CD4-positive, alpha-beta T cell treated with Interleukin-15 for 4 hours (primary cell): ENCODE results near the gene VSX2.

Experiments used
- DNase-seq: peaks from one replicate; pipeline ENCODE4 v3.0.0-alpha.2; 2020; ENCODE audit warnings: low spot score

Gene VSX2

DNA sequence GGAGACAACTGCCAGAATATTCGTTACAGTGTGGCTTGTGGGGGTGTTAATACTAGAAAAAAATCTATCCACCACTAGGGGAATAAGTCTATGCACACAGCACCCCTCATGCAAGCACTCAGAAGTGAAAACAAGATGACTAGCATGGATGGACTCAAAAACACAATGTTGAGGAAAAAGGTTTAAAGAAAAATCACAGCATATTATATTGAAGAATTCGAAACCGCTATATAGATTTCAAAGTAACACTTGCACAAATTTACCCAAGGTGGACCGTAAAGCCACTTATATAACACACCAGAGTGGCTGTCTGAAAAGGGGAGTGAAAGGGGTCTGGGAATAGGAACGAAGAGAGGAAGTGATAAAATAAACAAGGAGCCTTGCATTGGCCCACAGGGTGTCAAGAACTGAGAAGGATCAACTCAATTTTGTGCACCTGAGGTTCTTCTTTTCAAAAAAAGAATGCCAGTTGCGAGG is 62.9 kb downstream of the VSX2 start:
- DNase-seq = peak; percentile 59

DNA sequence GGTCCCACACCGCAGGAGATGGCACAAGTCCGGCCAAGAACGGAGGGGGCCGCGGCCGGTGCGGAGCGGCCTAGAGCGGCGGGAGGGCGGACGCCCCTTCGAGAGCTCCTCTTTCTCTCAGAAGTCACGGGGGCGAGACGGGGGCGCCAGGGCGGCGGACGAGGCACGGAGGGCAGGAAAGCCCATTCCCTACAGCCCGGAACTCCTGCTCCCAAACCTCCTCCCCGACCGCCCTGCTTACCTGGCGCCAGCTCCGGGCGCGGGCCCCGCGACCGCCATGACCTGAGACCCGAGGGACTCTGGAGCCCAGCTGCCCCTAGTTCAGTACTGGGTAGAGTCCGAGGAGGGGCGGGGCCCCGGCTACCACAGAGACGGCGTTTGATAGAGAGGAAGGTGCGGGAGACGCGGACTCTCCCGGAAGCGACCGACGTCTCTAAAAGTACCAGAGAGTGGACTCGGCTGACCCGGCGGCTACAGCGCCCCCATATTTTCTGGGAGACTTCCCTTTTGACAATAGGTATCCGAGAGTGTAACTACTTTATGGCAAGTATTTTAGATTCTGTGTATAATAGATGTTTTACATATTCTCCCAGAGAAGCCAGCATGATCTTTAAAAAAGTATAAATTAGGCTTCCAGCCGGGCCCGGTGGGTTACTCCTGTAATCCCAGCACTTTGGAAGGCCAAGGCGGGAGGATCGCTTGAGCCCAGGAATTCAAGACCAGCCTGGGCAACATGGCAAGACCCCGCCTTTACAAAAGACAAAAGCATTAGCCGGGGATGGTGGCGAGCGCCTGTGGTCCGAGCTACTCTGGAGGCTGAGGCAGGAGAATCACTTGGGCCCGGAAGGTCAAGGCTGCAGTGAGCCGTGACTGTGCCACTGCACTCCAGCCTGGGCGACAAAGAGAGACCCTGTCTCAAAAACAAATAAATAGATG is 63.7 kb downstream of the VSX2 start, which contains the start of gene ABCD4:
Gene ABCD4 (minus strand): TSS at position 301 of the 936 bp plus-strand sequence. CDS start 22 bp downstream, at position 279.
- DNase-seq = peak; percentile 93

DNA sequence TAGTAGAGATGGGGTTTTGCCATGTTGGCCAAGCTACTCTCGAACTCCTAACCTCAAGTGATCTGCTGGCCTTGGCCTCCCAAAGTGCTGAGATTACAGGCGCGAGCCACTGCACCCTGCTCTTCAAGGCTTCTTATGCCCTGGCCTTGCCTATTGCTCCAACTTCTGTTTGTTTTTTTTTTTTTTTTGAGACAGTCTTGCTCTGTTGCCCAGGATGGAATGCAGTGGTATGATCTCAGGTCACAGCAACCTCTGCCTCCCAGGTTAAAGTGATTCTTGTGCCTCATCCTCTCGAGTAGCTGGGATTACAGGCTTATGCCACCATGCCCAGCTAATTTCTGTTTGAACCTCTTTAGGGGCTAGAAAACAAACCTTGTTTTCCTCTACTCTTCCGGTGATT is 69.4 kb downstream of the VSX2 start:
- DNase-seq = no peak

DNA sequence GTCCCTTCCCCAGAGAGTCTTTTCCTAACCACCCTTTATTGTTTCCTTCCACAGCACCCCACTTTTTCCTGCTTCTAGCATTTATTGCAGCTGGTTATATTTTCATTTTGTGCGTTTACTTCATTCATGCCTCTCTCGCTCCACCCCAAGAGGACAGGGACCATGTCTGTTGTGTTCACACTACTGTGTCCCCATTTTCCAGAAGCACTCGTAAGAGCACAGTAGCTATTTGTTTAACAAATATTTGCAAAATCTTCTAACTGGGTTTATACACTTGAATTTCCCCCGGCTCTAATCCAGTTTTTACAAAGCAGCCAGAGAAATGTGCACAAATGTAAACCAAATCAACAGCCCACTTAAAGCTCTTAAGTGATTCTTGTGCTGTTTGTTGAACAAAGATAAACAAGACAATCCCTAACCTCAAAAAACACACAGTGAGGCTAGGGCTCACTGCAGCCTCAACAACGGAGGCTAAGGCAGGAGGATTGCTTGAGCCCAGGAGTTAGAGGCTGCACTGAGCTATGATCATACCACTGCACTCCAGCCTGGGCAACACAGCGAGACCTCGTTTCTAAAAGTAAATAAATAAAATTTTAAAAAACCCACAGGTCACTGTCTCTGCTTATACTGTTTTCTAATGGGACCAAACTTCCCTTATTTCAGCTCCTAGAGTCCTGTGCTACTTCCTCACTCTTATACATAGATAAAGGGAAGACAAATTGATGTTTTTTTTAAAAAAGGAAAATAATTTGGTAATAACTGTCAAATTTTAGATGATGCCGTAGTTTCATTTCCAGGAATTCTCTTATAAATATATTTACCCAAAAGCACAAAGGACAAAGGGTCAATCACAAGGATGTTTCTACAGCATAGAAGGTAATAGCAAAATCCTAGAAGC is 70.1 kb downstream of the VSX2 start:
- DNase-seq = no peak

DNA sequence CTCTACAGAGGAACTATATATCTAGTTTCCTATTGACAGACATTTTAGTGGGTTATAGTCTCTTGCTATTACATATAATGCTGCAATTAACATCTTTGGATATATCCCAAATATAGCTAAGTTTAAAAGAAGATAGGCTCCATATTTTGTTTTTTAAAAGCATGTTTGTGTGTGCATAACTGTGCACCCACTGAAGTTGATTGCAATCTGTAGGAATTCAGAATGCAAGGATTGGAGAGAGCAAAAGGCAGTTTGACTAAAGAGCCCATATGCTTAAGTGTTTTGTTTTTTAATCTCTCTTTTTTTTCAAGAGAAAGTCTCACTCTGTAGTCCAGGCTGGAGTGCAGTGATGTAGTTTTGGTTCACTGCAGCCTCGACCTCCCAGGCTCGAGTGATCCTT is 72.9 kb downstream of the VSX2 start:
- DNase-seq = no peak
